Middle frontal gyrus (tissue), 1 donor: Measurements from ENCODE around the gene SYTL3.
"Not testable (repeated sequence)": the region's sequence is repeated elsewhere in the genome, so short reads cannot be mapped to it uniquely, and the experiment has no call there.

Source experiments
- DNase-seq: peaks from one replicate; pipeline ENCODE4 v3.0.0-alpha.2; 2015; ENCODE audit warnings: low spot score; ENCODE audit errors: extremely low spot score

SYTL3 gene

DNA sequence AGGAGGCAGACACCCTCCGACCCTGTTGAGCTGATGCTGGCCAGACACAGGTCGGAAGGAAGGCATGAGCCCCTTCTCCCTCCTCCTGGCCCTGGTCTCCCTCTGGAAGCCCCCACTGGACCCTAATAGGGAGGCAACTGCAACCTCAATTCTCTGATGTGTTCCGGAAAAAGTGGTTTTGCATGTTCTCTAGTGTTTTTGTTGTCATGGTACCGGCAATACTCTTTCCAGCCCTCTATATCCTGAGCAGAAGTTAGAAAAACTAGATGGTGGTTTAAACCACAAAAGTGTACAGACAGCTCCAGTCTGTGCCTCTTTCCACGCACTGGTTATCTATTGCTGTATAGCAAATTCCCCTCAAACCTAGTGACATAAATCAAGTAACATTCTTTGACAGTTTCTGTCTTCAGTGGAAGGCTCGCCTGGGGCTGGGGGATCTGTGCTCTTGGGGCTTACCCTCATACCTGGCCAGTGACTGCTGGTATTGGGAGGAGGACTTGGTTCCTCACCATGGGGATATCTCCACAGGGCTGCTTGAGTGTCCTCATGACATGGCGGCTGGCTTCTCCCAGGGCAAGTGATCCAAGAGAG, 37.0 kb downstream of the SYTL3 start:
- DNase-seq: no peak

DNA sequence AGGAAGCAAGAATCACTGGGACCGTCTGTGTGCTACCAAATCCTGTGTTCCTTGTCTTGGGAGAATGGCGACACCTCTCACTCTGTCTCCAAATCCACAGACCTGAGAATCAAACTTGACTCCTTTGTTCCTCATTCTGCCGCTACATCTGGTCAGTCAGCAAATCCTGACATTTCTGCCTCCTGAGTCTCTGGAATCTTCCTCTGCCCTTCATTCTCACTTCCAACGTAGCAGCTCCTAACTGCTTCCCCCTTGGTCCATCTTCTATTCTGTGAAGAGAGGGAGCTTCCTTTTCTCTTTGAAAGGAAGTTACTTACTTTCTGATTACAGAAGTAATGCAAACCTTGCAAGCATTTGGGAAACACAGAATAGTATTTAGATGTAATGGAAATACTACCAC, 37.7 kb downstream of the SYTL3 start:
- DNase-seq: no peak

DNA sequence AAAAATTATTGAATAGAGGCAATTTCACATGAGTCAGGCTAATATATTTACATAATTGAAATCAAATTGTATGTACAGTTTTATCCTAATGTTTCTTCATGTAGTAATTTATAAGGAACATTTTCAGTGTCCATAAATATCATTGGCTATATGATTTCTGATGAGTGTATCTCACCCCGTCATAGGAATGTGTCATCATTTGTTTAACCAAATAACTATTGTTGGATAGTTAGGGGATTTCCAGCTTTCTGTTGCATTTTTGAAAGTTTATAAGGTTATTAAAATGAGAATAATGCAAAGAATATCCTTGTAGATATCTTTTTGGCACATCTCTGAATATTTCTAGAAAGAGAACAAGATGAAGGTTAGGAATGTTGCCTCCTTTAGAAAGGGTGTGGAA, 39.0 kb downstream of the SYTL3 start:
- DNase-seq: no peak

DNA sequence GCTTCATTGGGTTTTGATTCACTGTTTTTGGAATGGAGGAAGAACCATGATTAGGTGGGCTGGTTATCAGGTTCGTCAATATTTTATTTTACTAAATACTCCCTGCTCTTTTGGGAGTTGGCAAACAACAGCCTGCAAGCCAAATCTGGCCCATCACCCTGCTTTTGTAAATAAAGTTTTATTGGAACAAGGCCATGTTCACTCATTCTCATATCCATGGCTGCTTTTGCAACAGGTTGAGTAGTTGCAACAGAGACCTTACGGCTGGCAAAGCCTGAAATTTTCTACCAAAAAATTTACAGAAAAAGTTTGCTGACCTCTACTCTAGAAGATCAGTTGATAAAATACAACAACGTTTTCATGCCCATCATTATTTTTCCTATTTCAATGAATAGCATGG, 45.1 kb downstream of the SYTL3 start:
- no peak for DNase-seq

GRCh38 chr6:158697811-158698210, 48.0 kb downstream of the SYTL3 start:
- DNase-seq: no peak

- no peak for DNase-seq
Measured at GRCh38 chr6:158698931-158699330, 49.1 kb downstream of the SYTL3 start.

DNA sequence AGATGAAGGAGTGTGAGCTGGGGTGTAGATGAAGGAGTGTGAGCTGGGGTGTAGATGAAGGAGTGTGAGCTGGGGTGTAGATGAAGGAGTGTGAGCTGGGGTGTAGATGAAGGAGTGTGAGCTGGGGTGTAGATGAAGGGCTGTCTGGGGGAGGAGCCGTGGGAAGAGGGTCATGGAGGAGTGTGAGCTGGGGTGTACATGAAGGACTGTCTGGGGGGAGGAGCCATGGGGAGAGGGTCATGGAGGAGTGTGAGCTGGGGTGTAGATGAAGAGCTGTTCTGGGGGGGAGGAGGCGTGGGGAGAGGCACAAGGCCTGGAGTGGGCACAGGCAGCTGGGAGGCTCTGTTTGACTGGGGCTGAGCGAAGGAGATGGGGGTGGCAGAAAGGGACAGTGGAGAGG, 51.4 kb downstream of the SYTL3 start:
- not testable (repeated sequence) for DNase-seq

DNA sequence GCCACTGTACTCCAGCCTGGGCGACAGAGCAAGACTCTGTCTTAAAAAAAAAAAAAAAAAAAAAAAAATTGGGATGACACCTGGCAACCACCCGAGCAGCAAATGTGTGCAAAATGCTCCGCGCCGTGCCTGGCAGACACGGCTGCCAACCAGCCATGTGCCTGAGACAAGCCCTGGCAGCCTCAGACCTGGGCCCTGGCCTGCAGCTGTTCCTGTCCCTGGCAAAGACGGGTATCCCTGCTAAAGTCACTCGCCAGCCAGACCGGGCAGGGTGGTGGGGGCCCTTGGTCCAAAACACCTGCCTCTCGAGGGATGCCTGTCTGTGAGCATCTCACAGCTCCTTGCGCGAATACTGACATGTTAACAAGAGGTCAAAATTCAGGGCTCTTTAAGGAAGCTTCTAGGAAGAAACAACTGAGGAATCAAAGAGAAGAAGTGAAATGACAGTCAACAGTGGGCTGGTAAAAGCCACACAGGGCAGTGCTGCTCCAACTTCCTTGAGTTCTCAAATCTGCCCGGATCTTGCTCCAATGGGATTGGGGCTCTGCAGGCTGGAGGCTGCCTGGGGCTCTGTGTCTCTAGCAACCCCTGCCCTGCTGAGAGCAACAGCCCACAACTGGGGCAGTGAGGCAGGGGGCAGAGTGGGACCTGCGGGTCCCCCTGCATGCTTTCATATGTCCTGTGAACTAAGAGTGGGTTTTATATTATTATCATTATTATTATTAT, 53.4 kb downstream of the SYTL3 start:
- DNase-seq: no peak

DNA sequence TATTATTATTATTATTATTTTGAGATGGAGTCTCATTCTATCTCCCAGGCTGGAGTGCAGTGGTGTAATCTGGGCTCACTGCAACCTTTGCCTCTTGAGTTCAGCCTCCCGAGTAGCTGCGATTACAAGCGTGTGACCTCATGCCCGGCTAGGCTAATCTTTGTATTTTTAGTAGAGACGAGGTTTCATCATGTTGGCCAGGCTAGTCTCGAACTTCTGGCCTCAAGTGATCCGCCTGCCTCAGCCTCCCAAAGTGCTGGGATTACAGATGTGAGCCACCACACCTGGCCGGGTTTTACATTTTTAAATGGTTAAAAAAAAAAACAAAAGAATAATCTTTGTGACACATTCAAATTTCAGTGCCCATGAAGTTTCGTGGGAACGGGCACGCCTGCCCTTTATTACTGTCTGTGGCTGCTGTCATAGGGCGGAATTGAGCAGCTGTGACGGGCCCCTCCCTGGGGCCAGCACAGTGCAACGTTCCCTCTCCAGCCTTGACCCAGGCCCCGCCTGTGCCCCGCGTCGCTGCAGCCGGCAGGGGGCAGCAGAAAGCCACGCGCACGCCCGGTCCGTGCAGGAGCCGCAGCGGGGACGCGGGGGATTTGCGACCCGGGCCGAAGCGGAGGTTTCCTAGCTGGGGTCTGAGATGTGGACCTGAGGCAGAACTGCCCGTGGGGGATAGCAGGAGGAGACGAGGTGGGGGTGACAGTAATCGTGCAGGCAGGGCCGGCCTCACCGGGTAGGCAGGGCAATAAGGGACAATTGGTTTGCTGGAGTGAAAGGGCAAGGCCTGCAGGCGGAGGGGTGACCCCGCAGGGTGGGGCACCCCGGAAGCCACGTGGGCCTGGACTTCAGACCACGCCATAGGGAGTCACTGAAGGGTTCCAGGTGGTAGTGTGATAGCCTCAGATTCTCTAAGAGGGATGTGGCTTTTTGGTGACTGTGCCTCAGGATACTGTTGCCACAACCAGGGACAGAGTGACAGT, 54.3 kb downstream of the SYTL3 start:
- DNase-seq: peak; percentile 22

- no peak for DNase-seq
Measured at GRCh38 chr6:158705386-158706126, 55.7 kb downstream of the SYTL3 start.

DNA sequence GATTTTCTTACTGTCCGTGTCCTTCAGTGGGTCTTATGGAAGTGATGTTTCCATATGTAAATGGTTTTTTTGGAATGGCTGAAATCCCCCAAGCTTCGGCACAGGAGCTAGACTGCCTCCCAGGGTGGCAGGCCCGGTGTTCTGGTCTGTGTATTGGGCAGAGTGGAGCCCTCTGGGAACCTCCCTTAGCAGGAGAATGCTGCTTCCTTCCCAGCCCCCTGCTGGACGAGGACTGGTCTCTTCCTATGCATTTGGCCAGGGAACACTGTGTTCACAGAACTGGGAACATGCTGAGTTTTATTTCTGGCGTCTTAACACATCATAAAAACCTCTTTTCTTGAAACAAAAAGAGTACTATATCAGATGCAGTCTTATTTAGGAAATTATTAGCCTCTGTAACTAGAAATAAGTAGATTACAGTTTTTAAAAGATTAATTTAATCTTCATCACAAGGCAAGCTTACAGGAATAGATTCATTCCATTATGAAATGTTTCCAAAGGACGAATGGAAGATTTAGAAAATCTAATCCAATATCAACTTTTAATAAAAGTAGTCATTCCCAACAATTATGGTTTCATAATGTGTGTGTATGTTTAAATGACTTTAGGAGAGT, 56.6 kb downstream of the SYTL3 start:
- peak; percentile 16 for DNase-seq

GRCh38 chr6:158707120-158707820, 57.4 kb downstream of the SYTL3 start:
- no peak for DNase-seq

- no peak for DNase-seq
Measured at GRCh38 chr6:158707821-158708195, 58.0 kb downstream of the SYTL3 start.

DNA sequence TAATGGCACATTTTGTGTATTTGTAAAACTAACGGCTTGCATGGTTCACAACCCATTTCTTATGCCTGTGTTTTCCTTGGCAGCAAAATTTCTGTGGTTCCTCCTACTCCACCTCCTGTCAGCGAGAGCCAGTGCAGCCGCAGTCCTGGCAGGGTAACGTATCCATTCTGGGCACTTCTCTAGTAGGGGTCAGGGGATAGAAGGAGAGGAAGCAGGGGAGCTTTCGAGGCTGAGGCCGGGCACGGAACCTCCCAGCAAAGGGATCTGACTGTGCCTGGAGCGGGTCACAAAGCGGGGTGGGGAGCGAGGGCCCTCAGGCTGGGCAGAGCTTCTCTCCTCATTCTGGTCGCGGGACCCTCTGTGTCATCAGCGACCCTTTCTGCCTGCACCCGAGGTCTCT, 58.4 kb downstream of the SYTL3 start:
- DNase-seq: no peak

GRCh38 chr6:158709809-158710208, 60.0 kb downstream of the SYTL3 start:
- DNase-seq: no peak

GRCh38 chr6:158711264-158711663, 61.4 kb downstream of the SYTL3 start:
- no peak for DNase-seq

DNA sequence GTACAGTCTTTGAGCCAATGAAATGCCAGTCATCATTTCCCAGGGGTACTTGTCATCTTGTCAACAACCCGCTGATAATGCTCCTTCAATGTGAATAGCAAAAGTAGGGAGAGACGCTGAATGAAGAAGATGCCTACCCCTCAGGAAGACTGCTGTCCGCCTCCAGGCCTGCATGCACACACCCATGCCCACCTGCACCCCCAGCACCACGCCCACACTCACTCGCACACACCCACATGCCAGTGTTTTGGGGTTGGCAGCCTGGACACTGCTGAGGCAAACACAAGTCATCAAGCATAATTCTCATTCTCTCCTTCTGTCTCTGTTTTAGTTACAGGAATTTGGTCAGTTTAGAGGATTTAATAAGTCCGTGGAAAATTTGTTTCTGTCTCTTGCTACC, 63.6 kb downstream of the SYTL3 start:
- DNase-seq: no peak

DNA sequence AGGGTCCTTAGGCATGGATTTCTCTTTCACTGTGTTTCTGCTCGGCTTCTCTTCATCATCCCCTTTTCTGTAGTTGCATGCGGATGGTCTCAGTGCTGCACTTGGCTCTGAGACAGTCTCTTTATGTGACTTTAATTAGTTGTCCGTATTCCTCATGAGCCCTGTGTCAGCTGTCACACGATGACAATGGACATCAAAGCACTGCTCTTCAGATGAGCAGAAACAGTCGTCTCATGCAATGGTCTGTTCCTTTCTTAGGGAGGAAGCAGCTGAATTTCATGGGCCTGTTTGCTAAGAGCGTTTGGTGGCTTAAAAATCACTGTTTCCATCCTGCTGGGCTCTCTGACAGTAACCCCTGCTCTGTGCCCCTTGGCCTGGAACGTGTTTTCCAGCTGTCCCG, 64.9 kb downstream of the SYTL3 start:
- DNase-seq: no peak

DNA sequence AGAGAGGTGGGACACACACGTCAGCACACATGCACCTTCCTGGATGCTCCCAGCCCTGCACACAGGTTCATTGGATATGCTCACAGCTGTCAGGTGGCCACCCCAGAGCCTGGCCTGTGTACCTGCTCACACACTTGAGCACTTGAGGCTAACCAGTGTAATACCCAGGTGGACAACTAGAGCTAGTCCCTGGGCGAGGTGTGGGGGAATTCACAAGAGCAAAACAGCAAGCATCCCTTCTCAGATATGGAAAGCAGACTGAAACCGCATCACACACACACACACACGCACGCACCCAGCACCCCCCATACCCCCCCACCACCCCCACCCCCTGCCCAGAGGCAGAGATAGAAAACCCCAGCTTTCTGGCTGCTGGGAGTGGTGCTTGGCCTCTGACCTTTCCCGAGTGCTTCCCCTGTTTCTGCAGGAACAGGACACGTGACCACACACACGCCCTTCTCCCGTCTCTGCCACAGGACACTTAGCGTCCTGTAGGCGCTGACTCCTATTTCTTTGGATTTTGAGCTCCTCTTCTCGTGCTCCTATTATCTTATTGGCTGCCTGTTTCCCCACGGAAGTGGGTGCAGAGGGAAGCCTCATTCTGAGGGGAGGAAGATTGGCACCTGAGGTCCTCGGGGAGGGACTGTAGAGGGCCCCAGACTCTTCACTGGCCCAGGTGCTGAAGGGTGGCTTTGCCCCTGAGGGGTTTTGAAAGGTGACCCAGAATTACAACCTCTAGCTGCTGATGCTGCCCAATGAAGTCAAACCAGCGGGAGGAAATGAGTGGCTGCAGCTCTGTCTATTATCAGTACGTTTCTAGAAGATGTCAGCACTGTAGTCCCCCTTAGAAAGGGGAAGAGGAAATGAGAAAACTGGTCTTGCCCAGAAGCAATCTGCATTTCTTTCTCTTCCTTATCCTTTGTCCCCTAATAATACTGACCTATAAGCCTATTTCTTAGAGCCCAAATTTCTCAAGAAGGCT, 65.8 kb downstream of the SYTL3 start:
- no peak for DNase-seq
